Astrocyte of the spinal cord (primary cell): Measurements from ENCODE around the gene CRTC3.

Source experiments
- DNase-seq: peaks from one replicate; pipeline ENCODE4 v3.0.0; 2011; ENCODE audit warnings: low read depth, low spot score
- H3K4me3 ChIP-seq: 2 replicates; pipeline ENCODE4 v1.5.1; 2011; ENCODE audit warnings: low read depth, mild to moderate bottlenecking, low read length, moderate library complexity
- CTCF ChIP-seq: IDR thresholded peaks from 2 replicates; pipeline ENCODE4 v1.5.1; 2012; ENCODE audit warnings: low read depth, mild to moderate bottlenecking, low read length, inconsistent platforms
- in situ Hi-C: cut with HindIII; loops from 2 replicates; pipeline ENCODE4 v1.10.0; 2017; ENCODE audit warnings: low sequenced_read_pairs

The CRTC3 gene

GRCh38 chr15:90598679-90599078, 69.0 kb downstream of the CRTC3 start:
- in situ Hi-C loops = no loop called here
- no peak overlapping the region for H3K4me3 ChIP-seq
- TF ChIP-seq CTCF = no peak

GRCh38 chr15:90599116-90599515, 69.4 kb downstream of the CRTC3 start:
- in situ Hi-C loops = no loop called here
- no peak for DNase-seq
- H3K4me3 ChIP-seq = no peak overlapping the region
- no peak for TF ChIP-seq CTCF

More at GRCh38 chr15:90598679-90599078, 69.0 kb downstream of the CRTC3 start:
- DNase-seq = no peak

- in situ Hi-C loops = no loop called here
- TF ChIP-seq CTCF = no peak
- no peak overlapping the region for H3K4me3 ChIP-seq
- DNase-seq = no peak
Observed at GRCh38 chr15:90599644-90600043, 69.9 kb downstream of the CRTC3 start.

GRCh38 chr15:90600954-90601353, 71.2 kb downstream of the CRTC3 start:
- no peak overlapping the region for H3K4me3 ChIP-seq
- TF ChIP-seq CTCF = no peak
- DNase-seq = no peak
- in situ Hi-C loops = no loop called here

- no peak overlapping the region for H3K4me3 ChIP-seq
- no peak for DNase-seq
- TF ChIP-seq CTCF = peak; percentile 48
- in situ Hi-C loops = no loop called here
Observed at GRCh38 chr15:90603893-90604292, 74.2 kb downstream of the CRTC3 start.

- no peak for TF ChIP-seq CTCF
- in situ Hi-C loops = no loop called here
- no peak overlapping the region for H3K4me3 ChIP-seq
- no peak for DNase-seq
Observed at GRCh38 chr15:90606641-90607040, 76.9 kb downstream of the CRTC3 start.

- in situ Hi-C loops = no loop called here
- no peak for DNase-seq
- no peak overlapping the region for H3K4me3 ChIP-seq
- TF ChIP-seq CTCF = no peak
Observed at GRCh38 chr15:90607361-90607760, 77.6 kb downstream of the CRTC3 start.
